Raji (cell line): ENCODE results near the gene NOS3.

Experiments used
- POLR2A ChIP-seq: IDR thresholded peaks from 2 replicates; pipeline ENCODE4 v1.6.1; 2011; ENCODE audit warnings: low read depth, low read length, control low read depth; ENCODE audit not compliant: insufficient read depth

The NOS3 gene

DNA sequence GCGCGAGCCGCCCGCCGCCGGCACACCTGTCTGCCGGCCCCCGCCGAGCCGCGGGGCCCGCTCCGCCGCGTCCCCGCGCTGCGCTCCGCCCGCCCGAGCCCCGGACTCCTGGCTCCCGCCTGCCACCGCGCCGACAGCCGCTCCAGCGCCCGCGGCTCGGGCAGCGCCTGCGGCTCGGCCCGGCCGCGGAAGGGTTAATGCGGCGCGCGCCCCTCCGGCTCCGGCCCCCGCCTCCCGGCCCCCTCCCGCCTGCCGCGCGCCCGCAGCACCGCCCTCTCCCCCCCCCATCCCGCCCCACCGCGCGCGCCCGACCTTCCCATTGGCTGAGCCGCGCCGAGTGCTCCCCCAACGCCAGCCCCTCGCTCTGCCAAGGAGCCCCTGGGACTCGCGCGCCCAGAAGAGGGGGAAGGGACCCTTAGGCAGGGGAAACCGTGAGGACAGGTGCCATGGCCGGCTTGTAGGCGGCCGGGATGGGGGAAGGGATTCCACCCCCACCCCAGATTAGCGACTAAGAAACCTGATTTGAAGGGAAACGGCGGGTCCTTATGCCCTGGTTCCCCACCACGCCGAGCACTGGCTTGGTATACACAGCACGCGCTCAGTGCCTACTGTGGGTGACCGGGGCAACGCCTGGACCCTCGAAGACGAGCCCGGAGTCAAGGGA, 12.6 kb upstream of the NOS3 start, which contains the start of gene KCNH2:
Gene KCNH2, minus strand, starts transcription at position 196 of the 664 bp plus-strand sequence. CDS start 408 bp downstream, outside the sequence.
- peak; percentile 65 for TF ChIP-seq POLR2A

DNA sequence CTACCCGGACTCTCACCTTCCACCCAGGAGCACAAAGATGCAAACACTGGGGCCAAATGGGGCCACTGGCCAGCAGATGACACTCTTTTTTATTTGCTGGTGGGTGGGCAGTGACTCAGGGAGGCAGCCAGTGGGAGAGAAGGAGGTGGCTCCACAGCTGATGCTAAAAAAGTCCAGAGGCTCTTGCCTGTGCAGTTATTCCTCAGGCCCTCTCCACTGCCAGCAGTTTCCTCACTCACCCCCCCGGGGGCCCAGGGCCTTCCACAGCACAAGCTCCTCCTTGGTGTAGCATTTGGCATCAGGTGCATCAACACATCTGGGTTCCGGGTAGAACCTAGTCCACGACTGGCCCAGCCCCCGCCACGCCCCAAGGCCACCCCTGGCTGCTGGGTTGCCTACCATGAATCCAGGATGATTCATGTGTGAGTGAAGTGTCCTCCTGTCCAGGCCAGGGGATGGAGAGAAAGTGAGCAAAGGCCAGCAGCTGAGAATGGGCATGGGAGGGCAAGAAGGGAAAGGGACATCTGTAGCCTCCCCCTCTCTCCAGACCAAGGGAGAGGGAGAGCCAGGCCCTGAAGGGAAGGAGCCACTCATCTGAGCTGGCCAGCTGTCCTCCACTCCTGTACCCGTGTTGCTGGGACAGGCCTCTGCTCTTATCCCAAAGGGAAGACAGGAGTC, 11.0 kb upstream of the NOS3 start:
- TF ChIP-seq POLR2A = no peak

DNA sequence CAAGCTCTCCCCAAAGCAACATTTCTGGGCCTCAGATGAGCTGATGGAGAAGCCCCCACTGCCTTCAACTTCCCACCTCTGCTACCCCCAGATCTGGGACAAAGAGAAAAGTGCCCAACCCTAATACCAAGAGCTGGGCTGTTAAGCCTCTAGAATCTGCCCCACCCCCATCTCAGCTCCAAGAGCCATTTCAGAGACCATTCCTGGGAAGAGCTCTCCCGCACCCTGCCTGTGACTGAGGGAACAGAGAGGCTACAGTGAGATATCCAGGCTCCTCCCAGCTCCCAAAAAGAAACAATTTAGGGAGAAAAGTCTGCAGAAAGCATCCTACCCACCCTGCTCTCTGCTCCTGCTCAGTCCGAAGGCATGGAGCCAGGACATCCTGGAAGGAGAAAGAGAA, 10.2 kb upstream of the NOS3 start:
- TF ChIP-seq POLR2A = no peak

DNA sequence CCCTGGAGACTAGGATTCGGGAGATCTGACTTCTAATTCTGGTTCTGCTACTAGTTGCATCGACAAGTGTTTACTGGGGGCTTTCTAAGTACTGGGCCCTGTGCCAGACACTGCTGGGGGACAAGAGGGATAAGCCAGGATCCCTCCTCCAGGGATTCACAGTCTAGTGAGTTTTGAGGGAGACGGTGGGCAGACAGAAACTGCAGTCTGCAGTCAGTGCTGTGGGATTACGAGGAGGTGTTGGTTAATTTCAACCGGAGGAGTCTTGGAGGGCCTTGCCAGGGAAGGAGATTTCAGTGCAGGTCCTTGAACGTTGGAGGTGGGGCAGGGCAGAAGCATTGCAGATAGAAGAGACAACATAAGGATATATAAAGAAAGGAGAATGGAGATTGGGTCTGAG, 9.2 kb upstream of the NOS3 start:
- no peak for TF ChIP-seq POLR2A

DNA sequence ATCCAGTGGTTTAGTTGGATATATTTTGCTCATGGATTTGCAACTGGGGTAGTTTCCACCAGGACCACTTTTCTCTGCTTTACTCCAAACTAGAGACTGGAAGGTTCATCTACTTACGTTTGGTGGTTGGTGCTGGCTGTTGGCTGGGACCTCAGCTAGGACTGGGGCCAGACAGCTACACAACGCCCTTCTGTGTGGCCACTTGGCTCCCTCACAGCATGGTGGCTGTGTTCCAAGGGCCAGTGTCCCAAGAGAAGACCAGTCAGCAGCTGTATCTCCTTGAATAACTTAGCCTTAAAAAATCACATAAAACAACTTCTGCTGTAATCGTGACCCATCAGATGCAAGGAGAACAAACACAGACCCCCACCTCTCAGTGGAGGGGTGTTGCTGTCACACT, 8.5 kb upstream of the NOS3 start:
- TF ChIP-seq POLR2A = no peak

DNA sequence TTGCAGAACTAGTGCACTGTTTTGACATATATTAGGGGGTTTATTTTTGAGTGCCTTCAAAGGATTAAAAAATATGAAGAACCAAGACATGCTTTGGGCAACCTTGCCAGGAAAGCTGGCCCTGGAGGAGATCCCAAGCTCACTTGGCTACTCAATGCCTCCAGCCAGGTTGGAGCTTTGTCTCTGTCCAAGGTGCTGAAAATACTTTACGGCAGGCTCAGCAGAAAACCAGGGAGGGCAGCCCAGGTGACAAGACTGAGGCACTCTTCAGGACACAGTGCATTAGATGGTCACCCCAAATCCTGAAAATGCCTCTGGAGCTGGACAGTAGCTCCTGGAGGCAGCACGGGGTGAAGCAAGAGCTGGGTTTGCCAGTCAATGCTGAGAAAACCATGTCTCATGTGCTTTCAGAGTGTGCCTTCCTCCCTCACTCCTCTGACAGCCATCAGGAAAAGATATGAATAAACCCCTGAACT, 6.9 kb upstream of the NOS3 start:
- TF ChIP-seq POLR2A = no peak

DNA sequence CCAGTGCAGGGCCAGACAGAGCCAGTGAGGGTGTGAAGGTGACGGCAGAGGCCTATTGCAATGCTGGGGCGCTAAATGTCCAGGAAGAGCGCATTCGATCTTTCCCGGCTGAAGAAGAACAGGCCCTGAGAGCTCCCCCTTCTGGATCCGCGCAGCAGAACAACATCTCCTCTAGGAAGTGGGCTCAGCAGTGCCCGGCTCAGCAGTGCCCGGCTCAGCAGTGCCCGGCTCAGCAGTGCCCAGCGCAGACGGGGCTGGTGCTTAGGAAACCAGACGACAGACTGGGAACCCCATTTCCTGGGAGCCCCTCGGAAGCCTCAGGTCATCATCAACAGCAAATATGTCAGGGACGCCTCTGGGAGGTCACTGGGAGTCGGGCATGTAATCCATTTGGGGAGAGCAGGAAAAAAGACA, 4.7 kb upstream of the NOS3 start:
- TF ChIP-seq POLR2A = no peak

DNA sequence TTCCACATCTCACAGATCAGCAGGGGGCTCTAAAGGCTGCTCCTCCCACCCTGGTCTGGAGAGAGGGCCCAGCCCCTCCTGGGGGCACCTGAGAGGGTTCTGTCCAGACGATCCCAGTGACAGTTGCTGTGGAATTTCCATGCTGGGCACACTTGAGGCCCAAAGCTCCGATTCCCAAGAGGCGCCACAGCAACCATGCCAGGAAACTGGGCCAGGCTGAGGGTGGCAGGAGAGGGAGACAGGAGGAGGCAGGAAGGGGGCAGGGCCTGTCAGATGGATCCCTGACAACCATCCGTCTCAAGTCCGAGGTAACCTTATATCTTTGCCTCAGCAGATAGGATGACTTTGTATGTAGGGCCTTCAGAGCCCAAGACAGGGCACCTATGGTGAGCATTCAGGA, 4.3 kb upstream of the NOS3 start:
- TF ChIP-seq POLR2A = no peak

DNA sequence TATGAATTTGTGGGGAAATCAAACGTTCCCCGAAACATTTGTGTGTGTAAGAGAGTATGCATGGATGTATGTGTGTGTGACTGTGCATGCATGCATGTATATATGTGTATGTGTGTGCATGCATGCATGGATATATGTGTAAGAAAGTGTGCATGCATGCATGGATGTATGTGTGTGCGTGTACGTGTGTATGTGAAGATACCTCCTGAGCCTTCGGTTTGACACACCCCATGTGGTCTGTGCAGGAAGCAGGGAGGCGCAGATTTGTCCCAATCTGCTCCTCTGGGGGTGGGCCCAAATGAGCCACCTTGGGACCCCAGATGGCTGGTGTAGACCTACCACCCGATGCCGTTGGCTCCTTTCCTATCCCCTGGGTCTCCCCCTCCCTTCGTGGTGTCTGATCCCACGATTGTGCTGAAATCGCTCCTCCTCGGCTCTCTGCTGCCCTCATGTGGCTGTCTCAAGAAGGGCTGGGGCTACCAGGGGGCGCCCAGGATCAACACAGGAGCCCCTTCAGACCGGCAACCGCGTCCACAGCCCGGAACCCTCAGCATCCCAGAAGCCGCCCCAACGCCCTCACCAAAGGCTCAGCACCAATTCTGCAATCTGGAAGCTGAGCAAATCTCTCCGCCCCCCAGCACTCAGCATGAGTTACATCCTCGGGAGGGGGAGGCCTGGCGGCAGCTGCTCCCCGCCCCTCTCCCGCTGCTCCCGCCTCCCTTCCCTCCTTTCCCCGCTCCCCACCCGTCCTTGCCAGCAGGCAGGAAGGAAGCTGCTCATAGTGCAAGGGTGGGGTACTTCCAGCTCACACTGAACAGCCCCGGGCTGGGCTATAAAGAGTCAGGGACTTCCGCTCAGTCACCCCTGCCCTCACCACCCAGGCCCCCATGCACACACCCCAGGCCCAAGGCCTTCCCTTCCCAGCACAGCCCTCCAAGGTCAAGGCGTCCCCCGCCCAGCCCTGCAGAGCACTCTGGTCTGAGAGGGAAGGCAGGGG, 2.3 kb upstream of the NOS3 start:
- no peak for TF ChIP-seq POLR2A

DNA sequence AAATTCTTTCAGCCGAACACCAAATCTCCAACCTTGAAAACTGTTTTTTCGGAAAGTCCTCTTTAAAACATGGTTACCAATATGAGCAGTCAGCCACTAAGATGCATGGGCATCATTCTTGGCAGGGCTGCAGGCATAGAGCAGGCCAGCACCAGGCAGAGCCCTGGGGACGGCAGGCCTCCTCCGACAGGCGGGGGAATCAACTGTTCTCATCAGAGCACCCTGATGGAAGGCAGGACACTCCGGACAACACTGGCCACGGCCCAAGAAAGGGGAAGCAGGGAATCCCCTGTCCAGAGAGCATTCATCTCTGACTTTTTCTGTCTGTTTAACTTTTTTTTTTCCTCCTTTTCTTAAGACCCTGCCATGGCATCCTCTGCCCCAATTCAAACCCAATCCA, 1.4 kb upstream of the NOS3 start:
- TF ChIP-seq POLR2A = no peak

DNA sequence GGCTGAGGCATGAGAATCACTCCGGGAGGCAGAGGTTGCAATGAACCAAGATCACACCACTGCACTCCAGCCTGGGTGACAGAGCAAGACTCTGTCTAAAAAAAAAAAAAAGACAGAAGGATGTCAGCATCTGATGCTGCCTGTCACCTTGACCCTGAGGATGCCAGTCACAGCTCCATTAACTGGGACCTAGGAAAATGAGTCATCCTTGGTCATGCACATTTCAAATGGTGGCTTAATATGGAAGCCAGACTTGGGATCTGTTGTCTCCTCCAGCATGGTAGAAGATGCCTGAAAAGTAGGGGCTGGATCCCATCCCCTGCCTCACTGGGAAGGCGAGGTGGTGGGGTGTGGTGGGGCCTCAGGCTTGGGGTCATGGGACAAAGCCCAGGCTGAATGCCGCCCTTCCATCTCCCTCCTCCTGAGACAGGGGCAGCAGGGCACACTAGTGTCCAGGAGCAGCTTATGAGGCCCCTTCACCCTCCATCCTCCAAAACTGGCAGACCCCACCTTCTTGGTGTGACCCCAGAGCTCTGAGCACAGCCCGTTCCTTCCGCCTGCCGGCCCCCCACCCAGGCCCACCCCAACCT, 1.3 kb downstream of the NOS3 start:
- no peak for TF ChIP-seq POLR2A

DNA sequence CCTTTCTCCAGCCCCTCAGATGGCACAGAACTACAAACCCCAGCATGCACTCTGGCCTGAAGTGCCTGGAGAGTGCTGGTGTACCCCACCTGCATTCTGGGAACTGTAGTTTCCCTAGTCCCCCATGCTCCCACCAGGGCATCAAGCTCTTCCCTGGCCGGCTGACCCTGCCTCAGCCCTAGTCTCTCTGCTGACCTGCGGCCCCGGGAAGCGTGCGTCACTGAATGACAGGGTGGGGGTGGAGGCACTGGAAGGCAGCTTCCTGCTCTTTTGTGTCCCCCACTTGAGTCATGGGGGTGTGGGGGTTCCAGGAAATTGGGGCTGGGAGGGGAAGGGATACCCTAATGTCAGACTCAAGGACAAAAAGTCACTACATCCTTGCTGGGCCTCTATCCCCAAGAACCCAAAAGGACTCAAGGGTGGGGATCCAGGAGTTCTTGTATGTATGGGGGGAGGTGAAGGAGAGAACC, 2.1 kb downstream of the NOS3 start:
- TF ChIP-seq POLR2A = no peak

DNA sequence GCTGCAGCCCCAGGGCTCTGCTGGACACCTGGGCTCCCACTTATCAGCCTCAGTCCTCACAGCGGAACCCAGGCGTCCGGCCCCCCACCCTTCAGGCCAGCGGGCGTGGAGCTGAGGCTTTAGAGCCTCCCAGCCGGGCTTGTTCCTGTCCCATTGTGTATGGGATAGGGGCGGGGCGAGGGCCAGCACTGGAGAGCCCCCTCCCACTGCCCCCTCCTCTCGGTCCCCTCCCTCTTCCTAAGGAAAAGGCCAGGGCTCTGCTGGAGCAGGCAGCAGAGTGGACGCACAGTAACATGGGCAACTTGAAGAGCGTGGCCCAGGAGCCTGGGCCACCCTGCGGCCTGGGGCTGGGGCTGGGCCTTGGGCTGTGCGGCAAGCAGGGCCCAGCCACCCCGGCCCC, 2.7 kb downstream of the NOS3 start:
- no peak for TF ChIP-seq POLR2A

DNA sequence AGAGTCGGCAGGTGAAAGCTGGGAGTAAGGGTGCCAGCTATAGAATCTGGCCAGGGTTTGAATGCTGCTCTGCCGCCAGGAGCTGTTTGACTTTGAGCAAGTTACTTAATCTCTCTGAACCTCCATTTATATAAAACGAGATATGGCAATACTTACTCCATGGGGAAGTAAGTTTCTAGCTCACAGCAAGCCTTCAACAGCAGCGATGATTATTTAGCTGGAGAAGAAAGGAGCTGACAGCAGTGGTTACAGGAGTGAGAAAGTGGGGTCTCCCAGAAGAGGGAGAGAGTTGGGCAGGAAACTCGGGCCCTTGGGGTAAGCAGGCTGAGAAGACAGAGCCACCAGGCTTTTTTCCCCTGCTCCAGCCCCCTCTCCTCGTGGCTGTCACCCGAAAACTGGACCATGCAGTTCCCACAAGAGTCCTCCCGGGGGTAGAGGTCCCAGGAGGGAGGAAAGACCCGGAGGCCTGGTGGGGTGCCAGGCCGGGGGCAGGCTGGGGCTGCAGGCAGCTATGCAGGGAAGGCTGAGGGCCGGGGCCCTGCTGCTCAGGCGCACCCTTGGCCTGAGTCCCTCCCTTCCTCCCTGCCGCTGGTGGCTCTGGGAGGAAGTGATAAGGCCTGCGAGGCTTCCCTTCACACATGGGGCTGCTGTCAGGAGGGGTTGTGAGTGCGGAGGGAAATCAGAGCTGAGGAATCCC, 3.5 kb downstream of the NOS3 start:
- TF ChIP-seq POLR2A = no peak
